SK-N-SH (cell line): Measurements from ENCODE around the gene TNFSF15.
"Not testable (repeated sequence)": the region's sequence is repeated elsewhere in the genome, so short reads cannot be mapped to it uniquely, and the experiment has no call there.

ENCODE experiments used
- EZH2phosphoT487 ChIP-seq: fragments of 200-600 bp; sonication (generic); IDR thresholded peaks from 2 replicates; pipeline ENCODE4 v1.6.1; 2017; ENCODE audit warnings: low read depth, mixed run types, mild to moderate bottlenecking, antibody characterized with exemption, moderate library complexity, borderline replicate concordance
- RXRA ChIP-seq: IDR thresholded peaks from 2 replicates; pipeline ENCODE4 v1.4.0; 2012; ENCODE audit warnings: low read depth, mild to moderate bottlenecking, borderline replicate concordance

- TF ChIP-seq EZH2phosphoT487, RXRA: not testable (repeated sequence)
Measured at GRCh38 chr9:114735139-114735538, 70.7 kb downstream of the TNFSF15 start.
